Trophoblast cell (in vitro differentiated cells and primary cell): Measurements from ENCODE around the gene CDK18.

Source experiments
- DNase-seq, 2 donors: peaks; one replicate each; pipeline ENCODE4 v3.0.0-alpha.2; 2016
- H2AFZ ChIP-seq: 2 replicates; pipeline ENCODE4 v1.6.1; 2013; ENCODE audit warnings: low read length, moderate library complexity, mild to moderate bottlenecking; ENCODE audit not compliant: insufficient read depth, poor library complexity
- H2AK5ac ChIP-seq: 2 replicates; pipeline ENCODE4 v1.6.1; 2013; ENCODE audit warnings: mild to moderate bottlenecking, low read length
- H2BK120ac ChIP-seq: 2 replicates; pipeline ENCODE4 v1.6.1; 2013; ENCODE audit warnings: low read length, mild to moderate bottlenecking, moderate library complexity; ENCODE audit not compliant: insufficient read depth, poor library complexity
- H2BK12ac ChIP-seq: 2 replicates; pipeline ENCODE4 v1.6.1; 2013; ENCODE audit warnings: mild to moderate bottlenecking, low read length, moderate library complexity
- H2BK5ac ChIP-seq: 2 replicates; pipeline ENCODE4 v1.6.1; 2013; ENCODE audit warnings: low read length, low read depth, moderate library complexity, mild to moderate bottlenecking; ENCODE audit not compliant: poor library complexity
- H3K14ac ChIP-seq: 2 replicates; pipeline ENCODE4 v1.6.1; 2013; ENCODE audit warnings: mild to moderate bottlenecking, low read length
- H3K18ac ChIP-seq: 2 replicates; pipeline ENCODE4 v1.6.1; 2013; ENCODE audit warnings: mild to moderate bottlenecking, low read length
- H3K23ac ChIP-seq: 2 replicates; pipeline ENCODE4 v1.6.1; 2013; ENCODE audit warnings: low read length
- H3K27ac ChIP-seq: 2 replicates; pipeline ENCODE4 v1.5.1; 2013; ENCODE audit warnings: low read depth, mild to moderate bottlenecking, inconsistent platforms, low read length, moderate library complexity
- H3K27me3 ChIP-seq: 2 replicates; pipeline ENCODE4 v1.6.1; 2013; ENCODE audit warnings: inconsistent platforms, mild to moderate bottlenecking, low read length, moderate library complexity; ENCODE audit not compliant: insufficient read depth
- H3K36me3 ChIP-seq, 2 experiments: 1 replicate in 1 of 2; 2 replicates in 1 of 2; pipeline ENCODE4 v1.6.1; 2013; ENCODE audit warnings: low read length in 2 of 2, mild to moderate bottlenecking in 2 of 2, moderate library complexity in 1 of 2; ENCODE audit not compliant: insufficient read depth in 2 of 2, control insufficient read depth in 1 of 2
- H3K4ac ChIP-seq: 2 replicates; pipeline ENCODE4 v1.6.1; 2013; ENCODE audit warnings: low read depth, mild to moderate bottlenecking, low read length, moderate library complexity
- H3K4me1 ChIP-seq, 2 experiments: 1 replicate in 1 of 2; 2 replicates in 1 of 2; pipeline ENCODE4 v1.6.1; 2013; ENCODE audit warnings: low read length in 2 of 2, mild to moderate bottlenecking in 2 of 2, moderate library complexity in 1 of 2; ENCODE audit not compliant: insufficient read depth in 2 of 2, control insufficient read depth in 1 of 2
- H3K4me2 ChIP-seq: 2 replicates; pipeline ENCODE4 v1.6.1; 2013; ENCODE audit warnings: inconsistent platforms, mild to moderate bottlenecking, low read length, moderate library complexity
- H3K4me3 ChIP-seq: 2 replicates; pipeline ENCODE4 v1.5.1; 2013; ENCODE audit warnings: mild to moderate bottlenecking, low read depth, low read length, inconsistent platforms
- H3K79me1 ChIP-seq: one replicate; pipeline ENCODE4 v1.6.1; 2013; ENCODE audit warnings: low read length
- H3K79me2 ChIP-seq: 2 replicates; pipeline ENCODE4 v1.6.1; 2013; ENCODE audit warnings: low read length, mild to moderate bottlenecking; ENCODE audit not compliant: control insufficient read depth, insufficient read depth, poor library complexity
- H3K9ac ChIP-seq: 2 replicates; pipeline ENCODE4 v1.6.1; 2013; ENCODE audit warnings: mild to moderate bottlenecking, low read length
- H3K9me3 ChIP-seq: 2 replicates; pipeline ENCODE4 v1.6.1; 2013; ENCODE audit warnings: low read depth, mild to moderate bottlenecking, control low read depth, inconsistent platforms, low read length; ENCODE audit not compliant: insufficient read depth
- H4K12ac ChIP-seq: 2 replicates; pipeline ENCODE4 v1.6.1; 2013; ENCODE audit warnings: low read depth, mild to moderate bottlenecking, low read length, moderate library complexity
- H4K8ac ChIP-seq: 2 replicates; pipeline ENCODE4 v1.6.1; 2013; ENCODE audit warnings: low read depth, mild to moderate bottlenecking, low read length, moderate library complexity
- H4K91ac ChIP-seq: one replicate; pipeline ENCODE4 v1.6.1; 2013; ENCODE audit warnings: low read depth, mild to moderate bottlenecking, low read length, moderate library complexity
- WGBS: extraction: QIAGEN DNeasy Blood & Tissue Kit; methylation state at CpG from one replicate; pipeline ENCODE4 v1.1.7; 2013; ENCODE audit warnings: missing lambda C conversion rate; ENCODE audit not compliant: insufficient read length, insufficient coverage; ENCODE audit errors: extremely low coverage; 5-methylcytosine and 5-hydroxymethylcytosine counted together

The CDK18 gene

DNA sequence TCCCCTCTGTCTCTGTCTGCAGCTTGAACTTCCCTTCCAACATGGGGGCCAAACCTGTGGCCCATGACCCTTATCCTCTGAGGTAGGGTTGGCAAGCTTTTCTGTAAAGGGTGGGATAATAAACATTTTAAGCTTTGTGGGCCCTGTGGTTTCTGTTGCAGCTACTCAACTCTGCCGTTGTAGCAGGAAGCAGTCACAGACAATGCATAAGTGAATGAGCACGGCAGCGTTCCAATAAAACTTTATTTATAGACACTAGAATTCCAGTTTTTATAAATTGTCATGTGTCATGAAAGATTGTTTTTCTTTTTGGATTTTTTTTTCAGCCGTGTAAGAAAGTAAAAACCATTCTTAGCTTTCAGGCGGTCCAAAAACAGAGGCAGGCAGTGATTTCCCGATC is 18.2 kb upstream of the CDK18 start:
- no peak overlapping the region for H4K91ac ChIP-seq
- no peak overlapping the region for H3K4me3 ChIP-seq
- no peak overlapping the region for H2AFZ ChIP-seq
- no peak overlapping the region for H3K4me2 ChIP-seq
- H3K4ac ChIP-seq: no peak overlapping the region
- H3K79me1 ChIP-seq: peaks cover 2% of the 10 kb centered on the region
- H2BK120ac ChIP-seq: no peak overlapping the region
- H3K14ac ChIP-seq: no peak overlapping the region
- no peak overlapping the region for H4K8ac ChIP-seq
- H4K12ac ChIP-seq: no peak overlapping the region
- no CpG with 5 or more reads among the region's 6 CpGs for WGBS
- no peak overlapping the region for H3K18ac ChIP-seq
- H3K27ac ChIP-seq: no peak overlapping the region
- no peaks in the 10 kb centered on the region for H3K9me3 ChIP-seq
- no peak for DNase-seq
- H3K79me2 ChIP-seq: no peaks in the 10 kb centered on the region
- H2AK5ac ChIP-seq: no peak overlapping the region
- H2BK12ac ChIP-seq: no peak overlapping the region
- no peak overlapping the region for H2BK5ac ChIP-seq
- no peaks in the 10 kb centered on the region for H3K27me3 ChIP-seq
- H3K23ac ChIP-seq: no peak overlapping the region
- H3K4me1 ChIP-seq: peaks cover 0 to 2% of the 10 kb centered on the region in 2 experiments
- H3K36me3 ChIP-seq: no peaks in the 10 kb centered on the region
- no peak overlapping the region for H3K9ac ChIP-seq

DNA sequence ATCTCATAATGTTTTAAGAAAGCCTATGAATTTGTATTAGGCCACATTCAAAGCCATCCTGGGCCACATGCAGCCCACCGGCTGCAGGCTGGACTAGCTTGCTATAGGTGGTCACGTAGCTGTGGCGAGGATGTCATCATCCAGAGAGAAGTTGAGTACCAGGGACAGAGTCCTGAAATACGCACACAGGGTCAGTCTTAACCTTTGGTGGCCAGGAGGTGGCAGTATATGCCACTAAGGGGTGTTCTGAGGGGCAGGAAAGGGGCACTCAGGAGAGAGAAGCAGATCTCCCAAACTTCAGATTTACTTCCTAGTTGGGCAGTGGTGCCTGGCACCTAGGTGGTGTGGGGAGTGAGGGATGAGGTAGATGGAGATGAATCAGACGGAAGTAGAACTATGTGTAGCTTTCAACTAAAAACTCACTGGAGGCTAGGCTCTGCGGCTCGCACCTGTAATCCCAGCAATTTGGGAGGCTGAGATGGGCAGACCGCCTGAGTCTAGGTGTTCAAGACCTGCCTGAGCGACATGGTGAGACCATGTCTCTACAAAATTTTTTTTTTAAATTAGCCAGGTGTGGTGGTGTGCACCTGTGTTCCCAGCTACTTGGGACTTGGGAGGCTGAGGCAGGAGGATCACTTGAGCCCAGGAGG is 16.3 kb upstream of the CDK18 start:
- Histone ChIP-seq H3K14ac (no peak overlapping the region), H4K8ac (no peak overlapping the region), H2BK5ac (no peak overlapping the region), H2BK120ac (no peak overlapping the region), H2BK12ac (no peak overlapping the region), H2AK5ac (no peak overlapping the region), H3K4ac (no peak overlapping the region), H3K79me2 (no peaks in the 10 kb centered on the region), H3K27ac (no peak overlapping the region), H3K4me3 (no peak overlapping the region), H3K9me3 (no peaks in the 10 kb centered on the region), H3K27me3 (no peaks in the 10 kb centered on the region), H3K18ac (no peak overlapping the region), H3K9ac (no peak overlapping the region), H3K4me1 (peaks cover 9 to 11% of the 10 kb centered on the region in 2 experiments), H3K79me1 (peaks cover 5% of the 10 kb centered on the region), H2AFZ (no peak overlapping the region), H4K12ac (no peak overlapping the region), H4K91ac (no peak overlapping the region), H3K23ac (no peak overlapping the region), H3K36me3 (no peaks in the 10 kb centered on the region), H3K4me2 (no peak overlapping the region)
- no CpG with 5 or more reads among the region's 9 CpGs for WGBS
- peak in 1 of 2 donors; percentile 65 for DNase-seq

DNA sequence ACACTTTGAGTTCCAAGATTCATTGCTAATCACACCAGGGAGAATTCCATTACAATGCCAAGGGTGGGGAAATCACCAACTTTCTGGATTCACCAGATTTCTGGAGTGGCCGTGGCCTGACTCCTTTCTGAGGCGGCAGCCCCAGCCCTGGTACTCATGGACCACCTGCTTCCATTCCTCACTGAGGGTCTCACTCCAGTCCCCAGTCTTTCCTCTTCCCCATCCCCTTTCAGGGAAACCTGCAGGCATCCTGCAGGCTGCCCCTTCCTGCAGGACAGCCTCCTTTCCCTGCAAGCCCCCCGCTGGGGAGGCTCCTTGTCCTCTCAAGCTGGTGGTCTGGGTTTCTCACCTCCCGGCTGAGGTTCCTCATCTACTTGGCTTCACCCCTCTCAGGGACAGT is 12.7 kb upstream of the CDK18 start:
- Histone ChIP-seq H3K79me1 (peaks cover 8% of the 10 kb centered on the region), H3K4me2 (no peak overlapping the region), H2BK120ac (no peak overlapping the region), H3K9ac (no peak overlapping the region), H3K23ac (no peak overlapping the region), H4K8ac (no peak overlapping the region), H4K91ac (no peak overlapping the region), H2AK5ac (no peak overlapping the region), H3K27ac (no peak overlapping the region), H3K4me3 (no peak overlapping the region), H3K27me3 (no peaks in the 10 kb centered on the region), H2BK5ac (no peak overlapping the region), H2AFZ (no peak overlapping the region), H3K14ac (no peak overlapping the region), H4K12ac (no peak overlapping the region), H3K36me3 (no peaks in the 10 kb centered on the region), H3K79me2 (no peaks in the 10 kb centered on the region), H3K4me1 (peaks cover 11 to 18% of the 10 kb centered on the region in 2 experiments), H2BK12ac (no peak overlapping the region), H3K4ac (no peak overlapping the region), H3K9me3 (no peaks in the 10 kb centered on the region), H3K18ac (no peak overlapping the region)
- WGBS: no CpG with 5 or more reads among the region's 4 CpGs
- DNase-seq: no peak

DNA sequence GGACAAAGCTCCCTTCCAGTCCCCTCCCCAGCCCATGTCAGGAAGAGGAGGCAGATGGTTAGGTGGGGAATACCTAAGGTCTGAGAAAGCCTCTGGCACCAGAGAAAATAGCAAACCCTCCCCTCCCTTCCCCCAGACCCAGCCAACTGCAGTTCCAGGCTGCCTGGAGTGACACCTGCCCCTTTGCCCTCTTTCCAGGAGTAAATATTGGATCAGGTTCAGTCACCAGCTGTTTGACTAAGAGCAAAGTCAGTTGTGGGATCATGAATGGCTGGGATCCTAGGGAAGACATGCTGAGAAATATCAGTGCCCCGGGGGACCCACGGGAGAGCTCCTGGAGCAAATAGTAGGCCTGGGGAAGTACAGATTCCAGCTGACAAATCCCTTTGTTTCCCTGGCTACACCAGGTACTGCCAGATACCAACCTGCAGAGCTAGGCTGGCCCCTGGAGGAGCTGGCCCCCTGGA is 12.2 kb upstream of the CDK18 start:
- DNase-seq: no peak
- Histone ChIP-seq H2BK5ac (no peak overlapping the region), H3K4ac (no peak overlapping the region), H3K14ac (no peak overlapping the region), H3K4me3 (no peak overlapping the region), H3K27ac (no peak overlapping the region), H3K4me1 (peaks cover 11 to 18% of the 10 kb centered on the region in 2 experiments), H2AK5ac (no peak overlapping the region), H3K23ac (no peak overlapping the region), H3K27me3 (no peaks in the 10 kb centered on the region), H4K91ac (no peak overlapping the region), H4K12ac (no peak overlapping the region), H3K79me1 (peaks cover 8% of the 10 kb centered on the region), H3K79me2 (no peaks in the 10 kb centered on the region), H3K36me3 (no peaks in the 10 kb centered on the region), H2BK12ac (no peak overlapping the region), H2BK120ac (no peak overlapping the region), H2AFZ (no peak overlapping the region), H3K18ac (no peak overlapping the region), H3K9ac (no peak overlapping the region), H4K8ac (no peak overlapping the region), H3K9me3 (no peaks in the 10 kb centered on the region), H3K4me2 (no peak overlapping the region)
- WGBS: no CpG with 5 or more reads among the region's 2 CpGs
